HG03060 (cell line): ENCODE measurements around the gene MAP7D2.
"Not testable (repeated sequence)": the region's sequence is repeated elsewhere in the genome, so short reads cannot be mapped to it uniquely, and the experiment has no call there.

Experiments
- ATAC-seq: cut with Tn5 transposase; IDR thresholded peaks from one replicate; pipeline ENCODE4 v1.9.1; 2021; ENCODE audit warnings: low read depth, moderate number of reproducible peaks; ENCODE audit not compliant: unreplicated experiment

The MAP7D2 gene

DNA sequence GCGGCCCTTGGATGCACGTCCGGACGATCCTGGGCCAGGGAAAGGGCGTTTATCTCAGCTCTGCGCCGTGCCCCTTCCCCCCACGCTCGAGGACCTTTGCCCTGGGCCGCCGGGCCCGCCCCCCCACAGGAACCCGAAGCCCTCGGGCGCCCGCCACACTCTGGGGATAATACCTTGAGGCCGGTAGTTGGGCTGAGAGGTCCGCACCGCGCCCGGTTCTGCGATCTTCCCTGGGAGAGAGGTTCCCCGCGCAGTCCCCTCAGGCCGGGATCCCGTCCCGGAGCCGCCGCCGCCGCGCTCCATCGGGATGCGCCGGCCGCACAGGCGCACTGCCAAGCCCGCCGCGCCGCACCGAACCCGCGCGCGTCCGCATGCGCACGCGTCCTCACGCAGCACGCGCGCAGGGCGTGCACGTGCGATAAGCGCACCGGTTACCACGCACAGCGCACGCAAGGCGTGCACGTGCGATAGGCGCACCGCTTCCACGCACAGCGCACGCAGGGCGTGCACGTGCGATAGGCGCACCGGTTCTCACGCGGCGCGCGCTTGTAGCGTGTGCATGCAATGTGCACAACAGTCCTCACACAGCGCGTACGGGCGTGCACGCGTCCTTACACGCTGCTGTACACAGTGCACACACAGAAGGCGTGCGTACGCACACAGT lies at the start of gene MAP7D2:
Gene MAP7D2 (minus strand): TSS at position 331 of the 664 bp plus-strand sequence. CDS start 28 bp downstream, at position 303.
- ATAC-seq = no peak

GRCh38 chrX:20162516-20162915 lies 45.8 kb upstream of the MAP7D2 start:
- not testable (repeated sequence) for ATAC-seq

GRCh38 chrX:20159797-20160385 lies 43.2 kb upstream of the MAP7D2 start:
- ATAC-seq = no peak

DNA sequence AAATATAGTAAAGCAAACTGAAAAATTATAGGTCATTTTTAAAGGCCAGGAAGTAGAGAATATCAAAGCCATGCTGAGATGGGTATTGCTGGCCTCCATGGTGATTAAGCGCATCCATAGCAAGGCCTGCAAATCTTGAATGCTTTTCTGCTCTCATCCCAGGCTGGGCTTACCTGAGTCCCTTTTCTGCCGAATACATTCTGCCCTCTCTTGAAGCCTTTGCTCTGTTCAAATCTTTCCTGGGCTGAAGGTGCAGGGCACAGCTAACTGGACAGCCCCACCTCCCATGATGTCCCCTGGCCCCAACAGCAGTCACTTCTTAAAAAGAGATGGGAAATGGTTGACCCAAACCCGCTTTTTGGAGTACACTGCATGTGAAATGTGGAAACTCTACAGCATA lies 35.0 kb upstream of the MAP7D2 start:
- ATAC-seq = no peak

DNA sequence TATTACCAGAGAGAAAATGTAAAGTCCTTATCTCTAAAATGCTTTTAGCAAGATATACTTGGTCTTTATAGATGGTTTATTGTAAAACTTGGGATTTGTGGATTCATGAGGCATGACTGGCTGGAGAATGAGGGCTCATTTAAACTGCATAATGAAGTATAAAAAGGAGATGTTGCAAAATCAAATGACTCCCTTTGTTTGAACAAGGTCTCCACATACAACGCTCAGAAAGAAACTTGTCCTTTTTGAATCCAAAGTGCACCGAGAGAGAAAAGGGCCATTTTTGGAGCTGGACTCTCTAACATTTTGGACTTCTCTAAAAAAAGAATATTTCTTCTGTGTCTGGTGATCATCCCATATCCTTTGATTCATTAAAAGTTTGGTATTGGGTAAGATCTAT lies 32.6 kb upstream of the MAP7D2 start:
- ATAC-seq = no peak

DNA sequence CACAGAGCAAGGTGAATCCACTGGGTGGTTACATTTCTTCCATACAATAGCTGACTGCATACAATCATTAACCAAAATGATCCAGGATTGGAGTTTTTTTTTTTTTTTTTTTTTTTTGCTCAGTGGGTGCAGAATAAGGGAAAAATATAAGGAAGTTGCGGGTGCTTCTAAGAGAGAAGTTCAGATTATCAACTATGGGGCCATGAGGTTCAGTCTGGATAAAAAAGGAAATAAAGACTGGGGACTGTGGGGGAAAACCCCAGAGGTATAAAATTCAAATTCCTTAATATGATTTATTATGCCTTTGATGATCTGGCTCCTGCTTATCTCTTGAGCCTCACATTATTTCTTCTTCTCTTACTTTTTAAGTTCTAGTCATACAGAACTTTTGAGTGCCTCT lies 30.9 kb upstream of the MAP7D2 start:
- no peak for ATAC-seq

GRCh38 chrX:20144491-20144890 lies 27.8 kb upstream of the MAP7D2 start:
- ATAC-seq = no peak

DNA sequence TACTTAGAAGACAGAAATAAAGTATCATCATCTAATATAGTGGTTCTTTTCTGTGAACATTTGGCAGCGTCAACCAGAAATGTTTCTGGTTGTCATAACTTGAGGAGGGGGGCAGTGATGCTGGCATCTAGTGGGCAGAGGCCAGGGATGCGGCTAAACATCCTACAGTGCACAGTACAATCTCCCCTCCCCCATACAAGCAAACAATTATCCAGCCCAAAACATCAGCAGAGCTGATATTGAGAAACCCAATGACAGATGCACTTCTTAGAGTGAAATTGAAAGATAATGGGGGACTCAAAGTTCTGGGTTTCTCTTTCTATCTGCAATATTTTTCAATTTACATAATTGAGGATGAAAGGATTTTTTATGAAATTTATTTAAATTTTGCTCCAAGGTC lies 26.9 kb upstream of the MAP7D2 start:
- ATAC-seq = no peak

- ATAC-seq = no peak
Measured at GRCh38 chrX:20143111-20143510, 26.4 kb upstream of the MAP7D2 start.

DNA sequence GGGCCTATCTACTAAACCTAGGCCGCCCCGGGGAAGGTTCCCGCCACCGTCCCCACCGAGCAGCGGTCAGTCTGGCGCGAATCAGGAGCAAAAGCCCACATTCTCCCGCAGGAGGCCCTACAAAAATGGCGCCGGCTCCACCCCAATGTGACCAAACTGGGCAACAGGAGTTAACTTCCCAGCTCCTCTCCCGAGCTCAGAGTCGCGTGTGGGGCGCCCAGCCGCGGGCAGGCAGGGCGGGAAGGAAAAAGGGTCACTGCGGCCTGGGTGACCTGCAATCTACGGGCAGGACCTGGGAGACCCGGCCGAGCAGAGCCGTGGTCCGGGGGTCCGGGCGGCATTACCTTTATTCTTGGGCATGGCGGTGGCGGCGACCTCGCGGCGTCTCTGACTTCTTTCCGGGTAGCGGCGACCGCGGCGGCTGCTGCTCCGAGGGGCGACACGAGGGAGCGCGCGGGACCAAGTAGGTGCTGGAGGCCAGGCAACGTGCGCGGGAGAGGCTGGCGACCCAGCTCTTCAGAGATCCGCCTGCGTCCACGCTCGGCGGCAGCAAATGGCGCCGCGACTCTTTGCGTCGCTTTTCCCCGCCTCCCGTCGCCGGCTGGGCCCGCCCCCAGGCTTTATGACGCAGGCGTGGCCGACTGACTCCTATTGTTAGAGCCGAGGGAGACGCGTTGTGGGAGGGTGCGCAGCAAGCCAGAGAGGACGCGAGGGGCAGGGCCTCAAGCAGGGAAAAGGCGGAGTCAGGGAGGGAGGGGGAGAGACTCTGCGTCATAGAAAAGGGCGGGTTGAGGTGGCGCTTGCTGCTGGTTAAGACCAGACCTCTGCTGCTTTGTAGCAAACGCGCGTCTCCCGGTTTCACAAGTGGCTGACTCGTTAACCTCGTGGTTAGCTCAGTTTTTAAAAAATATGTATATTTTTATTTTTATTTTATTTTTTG lies 24.8 kb upstream of the MAP7D2 start, which contains the start of gene EIF1AX:
Gene EIF1AX (minus strand): TSS at position 558 of the 940 bp plus-strand sequence. CDS start 198 bp downstream, at position 360.
- peak; percentile 96 for ATAC-seq

GRCh38 chrX:20140420-20140819 lies 23.7 kb upstream of the MAP7D2 start:
- no peak for ATAC-seq

DNA sequence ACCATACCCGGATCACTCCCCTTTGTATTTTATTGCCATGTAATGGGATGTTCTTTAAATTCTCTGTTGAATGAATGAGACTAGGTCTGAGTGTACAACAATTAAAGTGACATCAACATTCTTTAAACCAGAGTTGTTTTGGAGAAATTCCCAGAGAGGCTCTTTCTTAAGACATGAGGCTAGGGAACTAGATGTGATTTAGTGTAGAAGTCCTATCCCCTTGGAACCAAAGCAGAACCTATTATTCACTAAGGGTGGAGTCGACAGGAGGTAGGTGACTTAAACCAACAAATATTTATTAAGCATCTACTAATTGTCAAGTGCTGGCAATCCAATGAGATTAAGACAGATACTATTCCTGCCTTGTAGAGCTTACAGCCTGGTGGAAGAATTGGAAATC lies 23.3 kb upstream of the MAP7D2 start:
- no peak for ATAC-seq

DNA sequence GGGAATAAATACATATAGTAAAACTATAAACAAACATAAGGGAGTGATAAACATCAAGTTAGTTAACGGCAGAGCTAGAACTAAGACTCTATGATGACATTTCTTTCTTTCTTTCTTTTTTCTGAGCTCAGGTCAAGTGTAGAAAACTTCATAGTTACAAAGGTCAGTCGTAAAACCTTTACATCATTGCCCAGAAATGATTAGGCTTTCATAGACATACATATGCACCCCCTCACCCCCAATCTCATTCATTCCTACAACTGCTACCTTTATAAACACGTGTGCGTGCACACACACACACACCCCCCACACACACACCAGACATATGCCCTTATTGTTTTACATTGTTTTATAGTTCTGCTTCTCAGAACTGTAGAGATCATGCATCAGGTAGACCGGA lies 19.2 kb upstream of the MAP7D2 start:
- ATAC-seq = no peak

DNA sequence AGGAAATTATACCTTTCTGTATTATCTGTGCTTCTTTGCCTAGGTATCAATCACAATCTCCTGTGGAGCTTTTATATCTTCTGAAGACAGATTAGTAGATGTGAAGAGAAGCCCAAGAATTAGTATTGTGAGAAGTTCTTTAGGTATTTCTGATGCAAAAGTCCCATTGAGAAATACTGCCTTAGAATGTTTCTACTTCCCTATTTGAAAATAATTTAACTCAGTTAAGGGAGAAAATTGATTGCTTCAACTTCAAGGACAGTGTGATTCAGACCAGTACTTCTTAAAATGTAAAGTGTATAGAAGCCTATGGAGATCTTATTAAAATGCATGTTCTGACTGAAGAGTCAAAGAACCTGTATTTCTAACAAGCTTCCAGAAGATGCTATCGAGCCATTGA lies 16.0 kb upstream of the MAP7D2 start:
- no peak for ATAC-seq

- no peak for ATAC-seq
Measured at GRCh38 chrX:20130357-20130756, 13.7 kb upstream of the MAP7D2 start.

GRCh38 chrX:20129547-20129946 lies 12.8 kb upstream of the MAP7D2 start:
- ATAC-seq = no peak

DNA sequence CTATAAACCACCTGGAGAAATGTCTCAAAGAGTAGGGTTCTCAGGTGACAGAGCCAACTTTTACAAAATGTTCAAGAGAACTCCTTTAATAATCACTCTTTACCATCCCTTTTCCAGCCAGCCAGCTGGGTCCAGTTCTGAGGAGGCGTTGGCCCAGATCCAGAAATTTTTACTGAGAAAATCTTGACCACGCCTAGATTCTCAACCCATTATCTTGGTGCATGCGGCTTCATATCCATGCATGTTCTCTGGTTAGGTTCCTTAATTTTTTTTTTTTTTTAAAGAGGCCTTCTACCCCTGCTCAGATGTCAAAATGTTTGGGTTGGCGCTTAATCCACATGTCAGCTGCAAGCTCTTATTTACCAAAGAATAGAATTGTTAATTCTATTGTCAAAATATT lies 12.0 kb upstream of the MAP7D2 start:
- ATAC-seq = no peak

GRCh38 chrX:20127440-20127839 lies 10.7 kb upstream of the MAP7D2 start:
- not testable (repeated sequence) for ATAC-seq

DNA sequence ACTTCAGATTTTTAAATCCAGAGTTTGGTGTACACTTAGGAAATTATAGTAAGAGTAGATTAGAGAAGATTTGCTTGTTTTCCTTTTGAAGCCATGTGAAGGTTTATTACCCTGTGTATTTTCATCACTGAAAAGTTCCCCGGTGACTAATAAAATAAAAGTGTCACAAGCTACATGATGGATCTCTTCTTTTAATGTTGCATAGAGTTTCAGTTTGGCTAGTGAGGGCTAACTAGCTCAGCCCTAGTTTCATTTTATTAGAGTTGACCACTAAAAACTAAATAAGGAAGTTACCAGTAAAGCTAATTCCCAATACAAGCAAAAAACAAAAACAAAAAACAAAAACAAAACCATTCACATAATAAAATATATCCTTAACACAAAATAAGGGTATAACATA lies 10.1 kb upstream of the MAP7D2 start:
- not testable (repeated sequence) for ATAC-seq

DNA sequence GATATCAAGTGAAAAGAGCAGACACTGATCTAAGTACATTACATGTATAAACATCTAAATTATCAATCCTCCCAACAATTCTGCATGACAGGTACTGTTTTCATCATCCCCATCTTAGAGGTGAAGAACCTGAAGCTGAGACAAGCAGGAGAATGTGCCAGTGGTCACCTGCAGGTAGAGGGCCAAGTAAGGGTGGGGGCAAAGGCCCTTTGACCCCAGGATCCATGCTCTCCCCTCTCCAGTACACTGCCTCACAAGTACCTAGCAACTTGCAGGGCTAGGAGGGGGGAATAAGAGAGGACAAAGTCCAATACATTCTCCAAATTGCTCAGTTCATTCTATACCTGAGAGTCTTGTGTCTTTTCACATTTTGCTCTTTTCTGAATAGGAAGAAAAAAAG lies 8.3 kb upstream of the MAP7D2 start:
- no peak for ATAC-seq
